ENCODE results near the gene CDKN2AIP.
"Not testable (repeated sequence)": the region's sequence is repeated elsewhere in the genome, so short reads cannot be mapped to it uniquely, and the experiment has no call there.

CDKN2AIP gene

DNA sequence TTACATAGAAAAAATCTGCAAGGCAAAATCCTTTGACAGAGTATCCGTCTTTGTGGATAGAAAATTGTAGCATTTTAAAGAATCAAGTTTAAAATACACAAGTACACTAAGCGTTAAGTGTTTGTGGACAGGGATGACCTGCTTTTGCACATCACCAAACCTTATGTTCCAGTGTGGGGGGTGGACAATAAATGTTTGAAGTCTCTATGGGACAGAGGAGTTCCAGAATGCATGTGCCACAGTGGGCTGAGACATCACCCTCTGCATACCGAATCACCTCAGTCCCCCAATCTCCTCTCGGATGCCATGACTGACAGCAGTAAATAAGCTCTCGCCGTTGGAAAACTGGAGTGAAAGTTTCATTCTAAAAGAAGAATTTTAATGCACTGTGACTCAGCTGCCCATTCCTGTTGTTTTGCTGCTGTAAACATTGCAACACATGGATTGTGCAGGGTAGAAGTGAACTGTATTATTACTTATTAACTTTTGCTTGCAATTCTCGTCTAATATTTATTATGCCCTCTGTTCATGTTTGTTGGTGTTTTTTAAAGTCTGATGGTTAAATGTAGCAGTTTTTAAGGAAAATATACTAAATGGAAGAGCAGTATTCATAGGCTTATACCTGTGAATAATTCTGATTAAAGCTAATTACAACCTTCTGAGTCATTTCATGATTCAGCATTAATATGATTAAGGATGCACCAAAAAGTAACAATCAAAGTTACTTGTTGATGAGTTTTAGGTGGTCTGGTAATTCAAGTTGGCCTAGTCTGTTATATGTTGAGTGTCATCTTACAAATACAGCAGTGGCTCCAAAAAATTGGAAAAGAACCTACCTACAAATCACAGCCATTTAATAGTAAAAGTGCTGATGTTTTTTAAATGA, 24.0 kb downstream of the CDKN2AIP start:
- no peak for TF ChIP-seq CTCF (IDR thresholded peaks at IDR 0.05; ENCODE audit: insufficient read depth, missing control alignments)
- FAIRE-seq = no peak
- DNase-seq (ENCODE audit: insufficient read length, low spot score) = no peak

DNA sequence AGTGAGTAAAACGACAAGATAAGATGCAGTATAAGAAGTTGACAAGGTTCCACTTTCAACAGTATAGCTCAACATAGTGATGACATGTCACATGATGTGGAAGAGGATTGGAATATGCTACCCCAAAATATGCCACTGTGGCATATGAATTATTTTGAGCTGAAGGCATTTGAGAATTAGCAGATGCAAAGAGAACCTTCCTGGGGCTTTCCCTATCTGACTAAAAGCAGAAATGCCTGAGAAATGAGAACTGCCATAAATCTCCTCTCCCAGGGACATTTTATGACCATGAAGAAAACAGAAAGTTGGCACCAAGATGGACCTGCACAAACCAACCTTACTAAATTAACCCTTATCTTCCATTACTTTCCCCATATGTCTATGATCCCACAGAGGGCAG, 24.8 kb downstream of the CDKN2AIP start:
- FAIRE-seq (no peak), DNase-seq (ENCODE audit: insufficient read length, low spot score) (no peak)
- TF ChIP-seq CTCF (IDR thresholded peaks at IDR 0.05; ENCODE audit: insufficient read depth, missing control alignments) = no peak

DNA sequence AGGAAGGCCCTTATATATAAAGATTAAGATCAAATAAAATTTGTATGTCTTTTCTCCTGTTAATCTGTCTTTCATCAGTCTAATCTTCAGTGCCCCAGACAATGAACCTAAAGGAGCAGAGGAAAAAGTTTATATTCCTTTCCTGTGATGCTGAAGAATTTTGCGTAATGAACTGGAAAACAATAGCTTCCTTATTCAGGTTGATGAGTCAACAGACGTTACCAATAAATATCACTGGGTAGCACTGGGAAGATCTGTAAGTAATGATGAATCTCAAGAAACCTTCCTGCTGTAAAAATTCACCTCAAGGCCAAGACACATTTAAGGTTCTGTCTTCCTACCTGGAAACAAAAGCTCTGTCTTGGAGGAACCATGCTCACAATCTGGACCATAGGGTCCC, 25.5 kb downstream of the CDKN2AIP start:
- DNase-seq (ENCODE audit: insufficient read length, low spot score) (no peak), FAIRE-seq (no peak)
- no peak for TF ChIP-seq CTCF (IDR thresholded peaks at IDR 0.05; ENCODE audit: insufficient read depth, missing control alignments)

DNA sequence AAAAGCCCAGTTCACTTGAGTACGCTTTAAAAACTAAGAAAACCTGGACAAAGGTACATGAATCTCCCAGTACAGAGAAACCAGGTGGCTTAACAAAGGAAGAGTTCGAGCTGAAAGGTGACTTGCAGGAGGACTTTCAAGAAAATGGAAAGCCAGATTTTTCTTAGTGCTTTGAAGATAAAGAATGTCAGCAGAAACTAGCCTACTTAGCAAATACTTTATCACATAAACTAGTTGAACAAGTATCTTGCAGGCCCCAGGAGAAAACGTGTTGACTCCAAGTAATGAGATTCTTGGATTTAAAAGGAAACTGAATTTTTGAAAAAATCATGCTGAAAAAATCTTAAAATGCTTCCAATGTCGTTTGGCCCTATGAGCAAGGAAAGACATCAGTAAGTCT, 26.4 kb downstream of the CDKN2AIP start:
- DNase-seq (ENCODE audit: insufficient read length, low spot score) (no peak), FAIRE-seq (no peak)
- no peak for TF ChIP-seq CTCF (IDR thresholded peaks at IDR 0.05; ENCODE audit: insufficient read depth, missing control alignments)

DNA sequence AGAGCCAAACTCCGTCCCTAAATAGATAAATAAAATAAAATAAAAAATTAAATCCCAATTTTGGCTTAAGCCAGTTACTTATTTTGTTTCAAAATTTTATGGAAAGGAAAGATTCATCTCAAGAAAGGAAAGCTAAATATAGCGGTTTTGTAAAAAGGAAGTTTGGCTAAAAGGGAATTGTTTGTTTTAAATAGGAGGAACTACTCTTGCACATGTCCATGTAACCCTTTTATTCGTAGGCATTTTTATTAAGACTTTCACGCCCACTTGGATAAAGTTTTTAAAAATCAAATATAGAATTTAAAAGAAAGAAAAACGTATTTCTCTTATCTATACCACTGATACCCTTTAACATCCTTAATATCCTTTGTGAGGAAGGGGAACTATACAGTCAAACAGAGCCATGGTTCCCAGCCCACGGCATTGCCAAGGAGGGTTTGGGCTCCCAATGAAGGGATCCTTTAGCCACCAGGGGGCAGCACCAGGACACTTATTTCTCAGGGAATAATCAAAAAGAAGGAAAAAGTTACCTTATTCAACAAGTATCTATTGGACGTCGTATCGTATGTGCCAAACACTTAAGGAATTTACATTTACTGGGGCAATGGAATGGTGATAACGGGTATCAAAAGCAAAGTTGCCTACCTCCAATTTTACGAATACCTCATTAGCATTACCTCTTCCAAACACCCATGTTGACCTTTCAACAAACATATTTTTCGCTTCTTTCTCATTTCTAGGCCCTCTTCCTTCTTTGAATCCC, 27.7 kb downstream of the CDKN2AIP start:
- peak; percentile 28 for DNase-seq (ENCODE audit: insufficient read length, low spot score)
- TF ChIP-seq CTCF (IDR thresholded peaks at IDR 0.05; ENCODE audit: insufficient read depth, missing control alignments) = peak; percentile 85
- no peak for FAIRE-seq

DNA sequence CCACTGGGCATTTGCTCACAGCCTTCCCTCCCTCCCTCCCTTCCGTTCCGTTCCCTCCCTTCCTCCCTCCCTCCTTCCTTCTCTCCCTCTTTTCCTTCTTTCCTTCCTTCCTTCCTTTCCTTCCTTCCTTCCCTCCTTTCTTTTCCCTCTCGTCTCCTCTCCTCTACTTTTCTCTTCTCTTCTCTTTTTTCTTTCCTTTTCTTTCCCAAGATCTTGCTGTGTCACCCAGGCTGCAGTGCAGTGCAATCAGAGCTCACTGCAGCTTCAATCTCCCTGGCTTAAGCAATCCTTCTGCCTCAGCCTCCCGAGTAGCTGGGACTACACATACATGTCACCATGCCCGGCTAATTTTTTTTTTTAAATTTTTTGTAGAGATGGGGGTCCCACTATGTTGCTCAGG, 33.7 kb downstream of the CDKN2AIP start:
- TF ChIP-seq CTCF (IDR thresholded peaks at IDR 0.05; ENCODE audit: insufficient read depth, missing control alignments) = no peak
- DNase-seq (ENCODE audit: insufficient read length, low spot score) (no peak), FAIRE-seq (no peak)

GRCh38 chr4:183478926-183479325, 34.5 kb downstream of the CDKN2AIP start:
- DNase-seq (ENCODE audit: insufficient read length, low spot score) = no peak
- no peak for TF ChIP-seq CTCF (IDR thresholded peaks at IDR 0.05; ENCODE audit: insufficient read depth, missing control alignments)
- FAIRE-seq = no peak

DNA sequence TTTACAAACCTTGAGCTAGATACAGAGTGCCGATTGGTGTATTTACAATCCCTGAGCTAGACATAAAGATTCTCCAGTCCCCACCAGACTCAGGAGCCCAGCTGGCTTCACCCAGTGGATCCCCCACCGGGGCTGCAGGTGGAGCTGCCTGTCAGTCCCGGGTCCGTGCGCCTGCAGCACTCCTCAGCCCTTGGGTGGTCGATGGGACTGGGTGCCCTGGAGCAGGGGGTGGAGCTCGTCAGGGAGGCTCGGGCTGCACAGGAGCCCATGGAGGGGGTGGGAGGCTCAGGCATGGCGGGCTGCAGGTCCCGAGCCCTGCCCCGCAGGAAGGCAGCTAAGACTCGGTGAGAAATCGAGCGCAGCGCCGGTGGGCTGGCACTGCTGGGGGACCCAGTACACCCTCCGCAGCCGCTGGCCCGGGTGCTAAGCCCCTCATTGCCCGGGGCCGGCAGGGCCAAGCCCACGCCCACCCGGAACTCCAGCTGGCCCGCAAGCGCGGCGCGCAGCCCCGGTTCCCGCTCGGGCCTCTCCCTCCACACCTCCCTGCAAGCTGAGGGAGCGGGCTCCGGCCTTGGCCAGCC, 38.2 kb downstream of the CDKN2AIP start:
- not testable (repeated sequence) for FAIRE-seq

More for the DNA sequence above, 38.2 kb downstream of the CDKN2AIP start:
- not testable (repeated sequence) for DNase-seq (ENCODE audit: insufficient read length, low spot score)

Data from D721Med (cell line).